Activated CD4-positive, alpha-beta memory T cell treated with anti-CD3 and anti-CD28 coated beads, Interleukin-2, amount 10 ng/mL, durations not matched to agents 7 days and 5 days (primary cell): ENCODE data around the gene ZNF516. TPM values are rescaled to one million over a fixed set of nuclear protein-coding genes. Genes with fewer than 3 reads are reported as not detected.

ENCODE experiments used
- CTCF ChIA-PET: fragments of 350-600 bp; sonication (Branson Sonifier 250); formaldehyde crosslinking; loops from one replicate; lab custom pipeline; 2021; ENCODE audit warnings: antibody characterized with exemption, inconsistent platforms; lab: Charles Lee
- POLR2A ChIA-PET: fragments of 350-600 bp; sonication (Branson Sonifier 250); formaldehyde crosslinking; loops from one replicate; lab custom pipeline; 2021; ENCODE audit warnings: antibody characterized with exemption; lab: Charles Lee
- DNase-seq: peaks from one replicate; pipeline ENCODE4 v3.0.0-alpha.2; 2020
- H3K27ac Mint-ChIP-seq: one replicate; pipeline ENCODE4 v1.8.0; 2021; ENCODE audit warnings: mild to moderate bottlenecking, mixed read lengths
- H3K27me3 Mint-ChIP-seq: one replicate; pipeline ENCODE4 v1.8.0; 2021; ENCODE audit warnings: mixed read lengths
- H3K36me3 Mint-ChIP-seq: one replicate; pipeline ENCODE4 v1.8.0; 2021; ENCODE audit warnings: low read depth, mixed read lengths
- H3K4me1 Mint-ChIP-seq: one replicate; pipeline ENCODE4 v1.8.0; 2021; ENCODE audit warnings: mixed read lengths
- H3K4me3 Mint-ChIP-seq: one replicate; pipeline ENCODE4 v1.8.0; 2021; ENCODE audit warnings: mild to moderate bottlenecking, mixed read lengths
- H3K9me3 Mint-ChIP-seq: one replicate; pipeline ENCODE4 v1.8.0; 2021; ENCODE audit warnings: mixed read lengths
- total RNA-seq, 2 experiments: library from RNA; stranded (reverse); gene quantifications; one replicate each; pipeline ENCODE4 v1.2.3, GENCODE V29; 2021

The ZNF516 gene
- total RNA-seq, 2 experiments from 2014 or later: 3.9 to 5.0 TPM

GRCh38 chr18:76522122-76522503, 27.1 kb upstream of the ZNF516 start:
- H3K36me3 Mint-ChIP-seq: no peaks in the 10 kb centered on the region
- CTCF ChIA-PET: no interaction called here
- DNase-seq: no peak
- POLR2A ChIA-PET: no interaction called here
- no peak overlapping the region for H3K27ac Mint-ChIP-seq
- no peak overlapping the region for H3K4me3 Mint-ChIP-seq
- H3K27me3 Mint-ChIP-seq: peaks cover 45% of the 10 kb centered on the region
- H3K4me1 Mint-ChIP-seq: peaks cover 7% of the 10 kb centered on the region
- no peaks in the 10 kb centered on the region for H3K9me3 Mint-ChIP-seq

- POLR2A ChIA-PET: no interaction called here
- peaks cover 42% of the 10 kb centered on the region for H3K27me3 Mint-ChIP-seq
Measured at GRCh38 chr18:76521417-76522121, 26.5 kb upstream of the ZNF516 start.

GRCh38 chr18:76518860-76519538, 24.0 kb upstream of the ZNF516 start:
- CTCF ChIA-PET: interaction anchor here (0.6 kb wide), 1 partner anchor 7 kb away, joined by 3 read pairs; no protein-coding TSS in a partner anchor
- no peak overlapping the region for H3K4me3 Mint-ChIP-seq
- no peak overlapping the region for H3K27ac Mint-ChIP-seq
- peaks cover 36% of the 10 kb centered on the region for H3K27me3 Mint-ChIP-seq
- peaks cover 4% of the 10 kb centered on the region for H3K4me1 Mint-ChIP-seq
- no peak for DNase-seq
- no peaks in the 10 kb centered on the region for H3K9me3 Mint-ChIP-seq
- POLR2A ChIA-PET: no interaction called here
- no peaks in the 10 kb centered on the region for H3K36me3 Mint-ChIP-seq

More at GRCh38 chr18:76521417-76522121, 26.5 kb upstream of the ZNF516 start:
- Mint-ChIP-seq H3K4me1 (peaks cover 7% of the 10 kb centered on the region), H3K4me3 (no peak overlapping the region), H3K9me3 (no peaks in the 10 kb centered on the region), H3K36me3 (no peaks in the 10 kb centered on the region), H3K27ac (no peak overlapping the region)
- no peak for DNase-seq
- CTCF ChIA-PET: no interaction called here

GRCh38 chr18:76518123-76518859, 23.2 kb upstream of the ZNF516 start:
- CTCF ChIA-PET: no interaction called here
- Mint-ChIP-seq H3K4me3 (no peak overlapping the region), H3K27me3 (peaks cover 33% of the 10 kb centered on the region), H3K4me1 (peaks cover 4% of the 10 kb centered on the region), H3K36me3 (no peaks in the 10 kb centered on the region), H3K9me3 (no peaks in the 10 kb centered on the region), H3K27ac (no peak overlapping the region)
- POLR2A ChIA-PET: no interaction called here
- DNase-seq: no peak

GRCh38 chr18:76515576-76515975, 20.5 kb upstream of the ZNF516 start:
- H3K9me3 Mint-ChIP-seq: no peaks in the 10 kb centered on the region
- peaks cover 33% of the 10 kb centered on the region for H3K27me3 Mint-ChIP-seq
- ChIA-PET POLR2A (no interaction called here), CTCF (no interaction called here)
- H3K36me3 Mint-ChIP-seq: no peaks in the 10 kb centered on the region
- peaks cover 4% of the 10 kb centered on the region for H3K4me1 Mint-ChIP-seq
- no peak overlapping the region for H3K4me3 Mint-ChIP-seq
- no peak overlapping the region for H3K27ac Mint-ChIP-seq
- no peak for DNase-seq

- H3K4me3 Mint-ChIP-seq: no peak overlapping the region
- H3K4me1 Mint-ChIP-seq: peaks cover 4% of the 10 kb centered on the region
- H3K27ac Mint-ChIP-seq: no peak overlapping the region
- no peaks in the 10 kb centered on the region for H3K9me3 Mint-ChIP-seq
- DNase-seq: no peak
- no peaks in the 10 kb centered on the region for H3K36me3 Mint-ChIP-seq
- peaks cover 34% of the 10 kb centered on the region for H3K27me3 Mint-ChIP-seq
- ChIA-PET CTCF (no interaction called here), POLR2A (no interaction called here)
Measured at GRCh38 chr18:76514573-76514972, 19.5 kb upstream of the ZNF516 start.

- no peak overlapping the region for H3K4me3 Mint-ChIP-seq
- H3K4me1 Mint-ChIP-seq: no peaks in the 10 kb centered on the region
- CTCF ChIA-PET: interaction anchor here (0.6 kb wide), 1 partner anchor 9 kb away, joined by 3 read pairs; no protein-coding TSS in a partner anchor
- POLR2A ChIA-PET: no interaction called here
- DNase-seq: no peak
- H3K27ac Mint-ChIP-seq: no peak overlapping the region
- no peaks in the 10 kb centered on the region for H3K36me3 Mint-ChIP-seq
- peaks cover 10% of the 10 kb centered on the region for H3K27me3 Mint-ChIP-seq
- no peaks in the 10 kb centered on the region for H3K9me3 Mint-ChIP-seq
Measured at GRCh38 chr18:76507830-76508385, 12.9 kb upstream of the ZNF516 start.

GRCh38 chr18:76506974-76507764, 12.1 kb upstream of the ZNF516 start:
- H3K4me1 Mint-ChIP-seq: no peaks in the 10 kb centered on the region
- H3K27me3 Mint-ChIP-seq: peaks cover 10% of the 10 kb centered on the region
- CTCF ChIA-PET: interaction anchor here (0.6 kb wide), 1 partner anchor 10 kb away, joined by 3 read pairs; no protein-coding TSS in a partner anchor
- H3K9me3 Mint-ChIP-seq: no peaks in the 10 kb centered on the region
- POLR2A ChIA-PET: no interaction called here
- no peaks in the 10 kb centered on the region for H3K36me3 Mint-ChIP-seq
- DNase-seq: no peak
- H3K27ac Mint-ChIP-seq: no peak overlapping the region
- H3K4me3 Mint-ChIP-seq: no peak overlapping the region

GRCh38 chr18:76506395-76506794, 11.4 kb upstream of the ZNF516 start:
- Mint-ChIP-seq H3K4me1 (no peaks in the 10 kb centered on the region), H3K4me3 (no peak overlapping the region), H3K9me3 (no peaks in the 10 kb centered on the region), H3K27ac (no peak overlapping the region), H3K27me3 (peaks cover 13% of the 10 kb centered on the region), H3K36me3 (no peaks in the 10 kb centered on the region)
- ChIA-PET CTCF (no interaction called here), POLR2A (no interaction called here)
- DNase-seq: no peak

- ChIA-PET CTCF (no interaction called here), POLR2A (no interaction called here)
- no peaks in the 10 kb centered on the region for H3K4me1 Mint-ChIP-seq
- H3K27me3 Mint-ChIP-seq: peaks cover 13% of the 10 kb centered on the region
- H3K27ac Mint-ChIP-seq: no peak overlapping the region
- no peak overlapping the region for H3K4me3 Mint-ChIP-seq
- no peaks in the 10 kb centered on the region for H3K9me3 Mint-ChIP-seq
- no peaks in the 10 kb centered on the region for H3K36me3 Mint-ChIP-seq
- no peak for DNase-seq
Measured at GRCh38 chr18:76505614-76506013, 10.6 kb upstream of the ZNF516 start.

- DNase-seq: no peak
- H3K27ac Mint-ChIP-seq: no peak overlapping the region
- no peaks in the 10 kb centered on the region for H3K4me1 Mint-ChIP-seq
- POLR2A ChIA-PET: no interaction called here
- no peak overlapping the region for H3K4me3 Mint-ChIP-seq
- peaks cover 10% of the 10 kb centered on the region for H3K27me3 Mint-ChIP-seq
- CTCF ChIA-PET: interaction anchor here (0.6 kb wide), 1 partner anchor 1065 kb away, joined by 3 read pairs; no protein-coding TSS in a partner anchor
- no peaks in the 10 kb centered on the region for H3K36me3 Mint-ChIP-seq
- H3K9me3 Mint-ChIP-seq: no peaks in the 10 kb centered on the region
Measured at GRCh38 chr18:76504749-76505148, 9.7 kb upstream of the ZNF516 start.

- H3K4me3 Mint-ChIP-seq: no peak overlapping the region
- CTCF ChIA-PET: no interaction called here
Measured at GRCh38 chr18:76503649-76504386, 8.8 kb upstream of the ZNF516 start.

More at GRCh38 chr18:76503649-76504386, 8.8 kb upstream of the ZNF516 start:
- no peaks in the 10 kb centered on the region for H3K36me3 Mint-ChIP-seq
- no peak for DNase-seq
- H3K4me1 Mint-ChIP-seq: no peaks in the 10 kb centered on the region
- no peaks in the 10 kb centered on the region for H3K9me3 Mint-ChIP-seq
- H3K27ac Mint-ChIP-seq: no peak overlapping the region
- POLR2A ChIA-PET: no interaction called here
- peaks cover 14% of the 10 kb centered on the region for H3K27me3 Mint-ChIP-seq
